ENCODE data around the gene KCNK5.

- TF ChIP-seq RAD21 (IDR thresholded peaks at IDR 0.05) (no peak), HNF4A (conservative IDR thresholded peaks at IDR 0.05) (peak in 1 of 2 donors; percentile 29)
Measured at GRCh38 chr6:39223555-39223954, 5.7 kb downstream of the KCNK5 start.
